HepG2 (cell line): ENCODE measurements around the gene IKZF2. TPM values are rescaled to one million over a fixed set of nuclear protein-coding genes. Genes with fewer than 3 reads are reported as not detected.

Source experiments
- ATAC-seq: fragments of 200-7000 bp; cut with Tn5 transposase; 3 replicates; pipeline ENCODE4 v1.9.1; 2020; ENCODE audit warnings: mild to moderate bottlenecking, moderate library complexity
- BruUV-seq: library from RNA; stranded (reverse); fragments of 400-500 nt; replicated peaks from 2 replicates; lab custom pipeline; 2021; lab: Mats Ljungman, UMichigan
- CTCF ChIA-PET: fragments of 300-600 bp; formaldehyde crosslinking; extraction: SDS; loops from one replicate; lab custom pipeline; 2021; ENCODE audit warnings: low total read pairs, inconsistent platforms, low intra/inter-chr PET ratio; lab: Yijun Ruan, JAX
- POLR2A ChIA-PET: fragments of 350-600 bp; sonication (Branson Sonifier 250); formaldehyde crosslinking; loops from one replicate; lab custom pipeline; 2020; ENCODE audit warnings: antibody characterized with exemption, inconsistent platforms; lab: Yijun Ruan, JAX
- DNase-seq: peaks from one replicate; pipeline ENCODE4 v3.0.0-alpha.2; 2015; ENCODE audit warnings: low spot score
- FAIRE-seq: peaks from 3 replicates; lab custom pipeline; 2011; peaks lifted over from hg19 to GRCh38; lab: Jason Lieb, UNC
- H2AFZ ChIP-seq: one replicate; pipeline ENCODE4 v1.6.1; 2011; ENCODE audit warnings: low read length, inconsistent platforms
- H3K27ac ChIP-seq: fragments of 300-600 bp; 3 replicates; pipeline ENCODE4 v1.8.0; 2011; ENCODE audit warnings: mixed run types, mild to moderate bottlenecking, mixed read lengths, low read length, inconsistent platforms; ENCODE audit not compliant: insufficient read depth; ENCODE audit errors: extremely low read length
- H3K27me3 ChIP-seq, 2 experiments: fragments of 200-600 bp in 1 of 2; 2 replicates in 1 of 2; 3 replicates in 1 of 2; pipeline versions ENCODE4 v1.6.0 to v1.8.0; 2011; ENCODE audit warnings: low read length in 2 of 2, mild to moderate bottlenecking in 2 of 2, moderate library complexity in 2 of 2, inconsistent platforms in 1 of 2; ENCODE audit not compliant: insufficient read depth in 2 of 2, control insufficient read depth in 1 of 2
- H3K36me3 ChIP-seq, 2 experiments: fragments of 200-600 bp in 1 of 2; replicated peaks in 1 of 2; 2 replicates in 1 of 2; 3 replicates in 1 of 2; pipeline versions ENCODE4 v1.5.1 to v1.8.0; 2011; ENCODE audit warnings: low read length in 2 of 2, inconsistent platforms in 1 of 2; ENCODE audit not compliant: insufficient read depth in 2 of 2, control insufficient read depth in 1 of 2
- H3K4me1 ChIP-seq: 2 replicates; pipeline ENCODE4 v1.5.1; 2012; ENCODE audit warnings: low read length, inconsistent platforms; ENCODE audit not compliant: insufficient read depth
- H3K4me2 ChIP-seq: 2 replicates; pipeline ENCODE4 v1.6.0; 2011; ENCODE audit warnings: low read depth, low read length, inconsistent platforms
- H3K4me3 ChIP-seq, 3 experiments: fragments of 200-600 bp in 1 of 3; sonication (generic), shearing (Covaris generic) in 1 of 3; replicated peaks in 1 of 3; 2 replicates each; pipeline ENCODE4 v1.5.1; 2011 to 2016; ENCODE audit warnings: low read length in 3 of 3, inconsistent platforms in 2 of 3, low read depth in 2 of 3, mild to moderate bottlenecking in 2 of 3, control low read depth in 1 of 3, mixed read lengths in 1 of 3; ENCODE audit not compliant: insufficient read depth in 1 of 3
- H3K79me2 ChIP-seq: one replicate; pipeline ENCODE4 v1.6.1; 2011; ENCODE audit warnings: low read length, inconsistent platforms; ENCODE audit not compliant: insufficient read depth
- H3K9ac ChIP-seq: 2 replicates; pipeline ENCODE4 v1.6.0; 2011; ENCODE audit warnings: mild to moderate bottlenecking, low read depth, low read length, inconsistent platforms; ENCODE audit not compliant: insufficient read depth
- H3K9me3 ChIP-seq: 2 replicates; pipeline ENCODE4 v1.5.1; 2012; ENCODE audit warnings: mild to moderate bottlenecking, low read length
- H4K20me1 ChIP-seq: 2 replicates; pipeline ENCODE4 v1.6.0; 2011; ENCODE audit warnings: inconsistent platforms, mild to moderate bottlenecking, low read length, moderate library complexity; ENCODE audit not compliant: insufficient read depth
- ARHGAP35 ChIP-seq: sonication (generic); formaldehyde crosslinking; IDR thresholded peaks from 2 replicates; pipeline ENCODE4 v1.9.0; 2022; ENCODE audit warnings: mild to moderate bottlenecking, inconsistent platforms, moderate library complexity, missing genetic modification reagents, borderline replicate concordance
- ZNF546 ChIP-seq: sonication (generic); formaldehyde crosslinking; conservative IDR thresholded peaks from 2 replicates; pipeline ENCODE4 v1.8.1; 2023; ENCODE audit warnings: mild to moderate bottlenecking, missing genetic modification reagents
- WGBS: methylation state at CpG from one replicate; pipeline ENCODE4 v1.1.6; 2017; ENCODE audit warnings: low lambda C conversion rate; 5-methylcytosine and 5-hydroxymethylcytosine counted together
- in situ Hi-C: cut with HindIII; loops from 2 replicates; pipeline ENCODE4 v1.10.0; 2017; ENCODE audit warnings: low pct_unique_long_range_greater_than_20kb; ENCODE audit not compliant: extremely low pct_ligation_motif_present
- intact Hi-C: fragments of 100-400 bp; cut with micrococcal nuclease; formaldehyde crosslinking; loops from one replicate; pipeline ENCODE4 v1.10.0; 2022; ENCODE audit not compliant: unreplicated experiment
- polyA plus RNA-seq, 8 experiments: library from polyadenylated mRNA; depleted of rRNA in 3 of 8; stranded (reverse) in 7 of 8; unstranded in 1 of 8; fragments of >200 nt; fragmentation: Illumina TruSeq in 4 of 8; extraction: Trizol in 4 of 8; gene quantifications; 2 replicates each; pipeline versions ENCODE4 v1.2.1 to v1.2.3, GENCODE V29; 2011 to 2016; ENCODE audit warnings: low read depth in 4 of 8, missing spikeins in 1 of 8, mixed read lengths in 1 of 8; ENCODE audit not compliant: insufficient read depth in 1 of 8
- total RNA-seq, 5 experiments: library from RNA; depleted of rRNA; stranded (reverse); fragments of >200 nt; fragmentation: Illumina TruSeq; extraction: Trizol; gene quantifications; 2 replicates each; pipeline ENCODE4 v1.2.3, GENCODE V29; 2016; ENCODE audit warnings: low read depth in 1 of 5
- TF ChIP-seq, protein P1 (sequence below): sonication (generic); formaldehyde crosslinking; IDR thresholded peaks from 2 replicates; pipeline ENCODE4 v1.5.1; 2020; ENCODE audit warnings: mild to moderate bottlenecking, missing genetic modification reagents
- TF ChIP-seq, protein P2 (sequence below), 2 experiments: fragments of 450-650 bp in 1 of 2; sonication (generic) in 1 of 2; formaldehyde crosslinking; IDR thresholded peaks; 2 replicates each; pipeline versions ENCODE4 v1.5.0 to v1.8.0; 2020 to 2022; ENCODE audit warnings: mild to moderate bottlenecking in 1 of 2, missing genetic modification reagents in 1 of 2
- TF ChIP-seq, protein P3 (sequence below): sonication (generic); IDR thresholded peaks from 2 replicates; pipeline ENCODE4 v1.6.1; 2016; ENCODE audit warnings: low read depth, borderline replicate concordance

Gene IKZF2
- total and polyA plus RNA-seq, 2 of the 13 experiments (the other 11 are each of a cell fraction or from before 2014, with no cell fraction given) = 0.18 to 0.86 TPM

DNA sequence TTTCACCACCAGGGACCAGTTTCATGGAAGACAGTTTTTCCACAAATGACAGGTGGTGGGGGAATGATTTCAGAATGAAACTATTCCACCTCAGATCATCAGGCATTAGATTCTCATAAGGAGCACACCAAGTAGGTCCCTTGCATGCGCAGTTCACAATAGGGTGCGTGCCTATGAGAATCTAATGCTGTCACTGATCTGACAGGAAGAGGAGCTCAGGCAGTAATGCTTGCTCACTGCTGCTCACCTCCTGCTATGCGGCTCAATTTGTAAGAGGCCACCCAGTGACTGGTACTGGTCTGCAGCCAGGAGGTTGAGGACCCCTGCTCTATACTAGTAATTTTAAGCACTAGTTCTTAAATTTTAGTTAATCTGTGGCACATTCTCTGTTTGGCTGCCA, 107.8 kb downstream of the IKZF2 start:
- ChIA-PET POLR2A (no interaction called here), CTCF (no interaction called here)
- Histone ChIP-seq H2AFZ (no peak overlapping the region), H3K27me3 (no peaks in the 10 kb centered on the region), H4K20me1 (no peaks in the 10 kb centered on the region), H3K4me2 (no peak overlapping the region), H3K4me3 (no peak overlapping the region), H3K4me1 (no peaks in the 10 kb centered on the region), H3K27ac (no peak overlapping the region), H3K36me3 (no peaks in the 10 kb centered on the region), H3K9ac (no peak overlapping the region), H3K79me2 (no peaks in the 10 kb centered on the region), H3K9me3 (no peaks in the 10 kb centered on the region)
- WGBS = 34% methylated on average over 3 of the region's 3 CpGs
- intact Hi-C loops (no loop called here), in situ Hi-C loops (no loop called here)
- ATAC-seq (no peak), FAIRE-seq (no peak), DNase-seq (no peak)
- no peak for TF ChIP-seq ZNF546
- TF ChIP-seq, protein P1, sequence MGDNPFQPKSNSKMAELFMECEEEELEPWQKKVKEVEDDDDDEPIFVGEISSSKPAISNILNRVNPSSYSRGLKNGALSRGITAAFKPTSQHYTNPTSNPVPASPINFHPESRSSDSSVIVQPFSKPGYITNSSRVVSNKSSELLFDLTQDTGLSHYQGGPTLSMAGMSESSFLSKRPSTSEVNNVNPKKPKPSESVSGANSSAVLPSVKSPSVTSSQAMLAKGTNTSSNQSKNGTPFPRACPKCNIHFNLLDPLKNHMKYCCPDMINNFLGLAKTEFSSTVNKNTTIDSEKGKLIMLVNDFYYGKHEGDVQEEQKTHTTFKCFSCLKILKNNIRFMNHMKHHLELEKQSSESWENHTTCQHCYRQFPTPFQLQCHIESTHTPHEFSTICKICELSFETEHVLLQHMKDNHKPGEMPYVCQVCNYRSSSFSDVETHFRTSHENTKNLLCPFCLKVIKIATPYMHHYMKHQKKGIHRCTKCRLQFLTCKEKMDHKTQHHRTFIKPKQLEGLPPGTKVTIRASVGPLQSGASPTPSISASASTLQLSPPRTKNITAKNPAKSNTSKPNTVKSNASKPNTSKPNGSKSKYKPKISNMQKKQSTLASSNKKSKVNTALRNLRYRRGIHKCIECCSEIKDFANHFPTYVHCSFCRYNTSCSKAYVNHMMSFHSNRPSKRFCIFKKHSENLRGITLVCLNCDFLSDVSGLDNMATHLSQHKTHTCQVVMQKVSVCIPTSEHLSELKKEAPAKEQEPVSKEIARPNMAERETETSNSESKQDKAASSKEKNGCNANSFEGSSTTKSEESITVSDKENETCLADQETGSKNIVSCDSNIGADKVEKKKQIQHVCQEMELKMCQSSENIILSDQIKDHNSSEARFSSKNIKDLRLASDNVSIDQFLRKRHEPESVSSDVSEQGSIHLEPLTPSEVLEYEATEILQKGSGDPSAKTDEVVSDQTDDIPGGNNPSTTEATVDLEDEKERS = no peak
- TF ChIP-seq, protein P2, sequence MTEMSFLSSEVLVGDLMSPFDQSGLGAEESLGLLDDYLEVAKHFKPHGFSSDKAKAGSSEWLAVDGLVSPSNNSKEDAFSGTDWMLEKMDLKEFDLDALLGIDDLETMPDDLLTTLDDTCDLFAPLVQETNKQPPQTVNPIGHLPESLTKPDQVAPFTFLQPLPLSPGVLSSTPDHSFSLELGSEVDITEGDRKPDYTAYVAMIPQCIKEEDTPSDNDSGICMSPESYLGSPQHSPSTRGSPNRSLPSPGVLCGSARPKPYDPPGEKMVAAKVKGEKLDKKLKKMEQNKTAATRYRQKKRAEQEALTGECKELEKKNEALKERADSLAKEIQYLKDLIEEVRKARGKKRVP (CRISPR knock-in tag; IDR thresholded peaks at IDR 0.05) = no peak
- no peak for TF ChIP-seq ARHGAP35 (CRISPR knock-in tag)
- TF ChIP-seq, protein P3, sequence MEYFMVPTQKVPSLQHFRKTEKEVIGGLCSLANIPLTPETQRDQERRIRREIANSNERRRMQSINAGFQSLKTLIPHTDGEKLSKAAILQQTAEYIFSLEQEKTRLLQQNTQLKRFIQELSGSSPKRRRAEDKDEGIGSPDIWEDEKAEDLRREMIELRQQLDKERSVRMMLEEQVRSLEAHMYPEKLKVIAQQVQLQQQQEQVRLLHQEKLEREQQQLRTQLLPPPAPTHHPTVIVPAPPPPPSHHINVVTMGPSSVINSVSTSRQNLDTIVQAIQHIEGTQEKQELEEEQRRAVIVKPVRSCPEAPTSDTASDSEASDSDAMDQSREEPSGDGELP = no peak
- BruUV-seq = no TSS peak
